Activated B cell treated with CpG ODN at 0.5 μM for 24 hours (primary cell): ENCODE results near the gene C1orf174. TPM values are rescaled to one million over a fixed set of nuclear protein-coding genes. Genes with fewer than 3 reads are reported as not detected.

Experiments used
- ATAC-seq: fragments of 200-7000 bp; cut with Tn5 transposase; one replicate; pipeline ENCODE4 v1.10.0; 2021; ENCODE audit warnings: low read depth, mild to moderate bottlenecking, moderate library complexity
- CTCF ChIA-PET: fragments of 350-600 bp; sonication (Branson Sonifier 250); formaldehyde crosslinking; loops from one replicate; lab custom pipeline; 2021; ENCODE audit warnings: antibody characterized with exemption; lab: Charles Lee
- POLR2A ChIA-PET: fragments of 350-600 bp; sonication (Branson Sonifier 250); formaldehyde crosslinking; loops from one replicate; lab custom pipeline; 2021; ENCODE audit warnings: antibody characterized with exemption; lab: Charles Lee
- DNase-seq: peaks from one replicate; pipeline ENCODE4 v3.0.0; 2022
- H3K27ac Mint-ChIP-seq: one replicate; pipeline ENCODE4 v1.8.0; 2020; ENCODE audit warnings: mixed read lengths
- H3K27me3 Mint-ChIP-seq: one replicate; pipeline ENCODE4 v1.8.0; 2021; ENCODE audit warnings: mixed read lengths
- H3K36me3 Mint-ChIP-seq: one replicate; pipeline ENCODE4 v1.8.0; 2021; ENCODE audit warnings: low read depth, mixed read lengths
- H3K4me1 Mint-ChIP-seq: one replicate; pipeline ENCODE4 v1.8.0; 2021; ENCODE audit warnings: mixed read lengths
- H3K4me3 Mint-ChIP-seq: one replicate; pipeline ENCODE4 v1.8.0; 2020; ENCODE audit warnings: mild to moderate bottlenecking, mixed read lengths
- H3K9me3 Mint-ChIP-seq: one replicate; pipeline ENCODE4 v1.8.0; 2020; ENCODE audit warnings: mixed read lengths
- CTCF ChIP-seq: fragments of 200-600 bp; IDR thresholded peaks from one replicate; pipeline ENCODE4 v1.8.0; 2022; ENCODE audit warnings: antibody characterized with exemption, mild to moderate bottlenecking
- intact Hi-C: fragments of 100-400 bp; cut with micrococcal nuclease; formaldehyde crosslinking; loops from one replicate; pipeline ENCODE4 v1.15.1; 2024
- total RNA-seq: library from RNA; stranded (reverse); gene quantifications from 2 replicates; pipeline ENCODE4 v1.2.3, GENCODE V29; 2022

C1orf174 gene
- total RNA-seq, 1 donor from 2014 or later = 27.5 TPM

- no peak overlapping the region for H3K27ac Mint-ChIP-seq
- intact Hi-C loops = loop anchor here (10.0 kb wide), 2 partner anchors 1261 to 1321 kb away; partner anchors contain the start of gene PRXL2B
- CTCF ChIA-PET = no interaction called here
Observed at GRCh38 chr1:3905953-3906671, 6.0 kb upstream of the C1orf174 start.

GRCh38 chr1:3905266-3905952, 5.3 kb upstream of the C1orf174 start:
- H3K4me3 Mint-ChIP-seq = no peak overlapping the region
- no peak for TF ChIP-seq CTCF
- peaks cover 5% of the 10 kb centered on the region for H3K36me3 Mint-ChIP-seq
- ChIA-PET CTCF (no interaction called here), POLR2A (no interaction called here)
- intact Hi-C loops = loop anchor here (10.0 kb wide), 2 partner anchors 1261 to 1321 kb away; partner anchors contain the start of gene PRXL2B
- peaks cover 21% of the 10 kb centered on the region for H3K4me1 Mint-ChIP-seq
- H3K9me3 Mint-ChIP-seq = no peaks in the 10 kb centered on the region
- H3K27me3 Mint-ChIP-seq = peaks cover 3% of the 10 kb centered on the region
- H3K27ac Mint-ChIP-seq = no peak overlapping the region
- DNase-seq = no peak
- ATAC-seq = no peak

More at GRCh38 chr1:3905953-3906671, 6.0 kb upstream of the C1orf174 start:
- Mint-ChIP-seq H3K4me3 (no peak overlapping the region), H3K36me3 (peaks cover 1% of the 10 kb centered on the region), H3K9me3 (no peaks in the 10 kb centered on the region), H3K27me3 (peaks cover 3% of the 10 kb centered on the region), H3K4me1 (peaks cover 26% of the 10 kb centered on the region)
- POLR2A ChIA-PET = no interaction called here
- DNase-seq (no peak), ATAC-seq (no peak)
- no peak for TF ChIP-seq CTCF

- Mint-ChIP-seq H3K9me3 (no peaks in the 10 kb centered on the region), H3K36me3 (peaks cover 8% of the 10 kb centered on the region), H3K4me1 (peaks cover 16% of the 10 kb centered on the region), H3K27ac (no peak overlapping the region), H3K4me3 (no peak overlapping the region), H3K27me3 (peaks cover 1% of the 10 kb centered on the region)
- ChIA-PET CTCF (no interaction called here), POLR2A (no interaction called here)
- no peak for DNase-seq
- no peak for TF ChIP-seq CTCF
- ATAC-seq = no peak
- intact Hi-C loops = loop anchor here (5.0 to 10.0 kb wide), 3 partner anchors 1260 to 1513 kb away; partner anchors contain the start of genes MORN1, PRXL2B and RER1
Observed at GRCh38 chr1:3904843-3905185, 4.7 kb upstream of the C1orf174 start.

GRCh38 chr1:3904006-3904842, 4.2 kb upstream of the C1orf174 start:
- ATAC-seq (no peak), DNase-seq (no peak)
- no peaks in the 10 kb centered on the region for H3K27me3 Mint-ChIP-seq
- POLR2A ChIA-PET = interaction anchor here (0.8 kb wide), 1 partner anchor 48 kb away, joined by 3 read pairs; no protein-coding TSS in a partner anchor
- H3K4me3 Mint-ChIP-seq = no peak overlapping the region
- H3K4me1 Mint-ChIP-seq = peaks cover 14% of the 10 kb centered on the region
- peaks cover 8% of the 10 kb centered on the region for H3K36me3 Mint-ChIP-seq
- CTCF ChIA-PET = no interaction called here
- no peaks in the 10 kb centered on the region for H3K9me3 Mint-ChIP-seq
- intact Hi-C loops = loop anchor here (5.0 to 10.0 kb wide), 3 partner anchors 1259 to 1512 kb away; partner anchors contain the start of genes MORN1, PRXL2B and RER1
- H3K27ac Mint-ChIP-seq = no peak overlapping the region
- no peak for TF ChIP-seq CTCF
